NOMO-1 treated with DMSO at 0.1 percent for 48 hours (cell line): Measurements from ENCODE around the gene VKORC1L1.
"Not testable (repeated sequence)": the region's sequence is repeated elsewhere in the genome, so short reads cannot be mapped to it uniquely, and the experiment has no call there.

ENCODE experiments used
- DNase-seq: peaks from one replicate; lab custom pipeline; 2025; ENCODE audit not compliant: unreplicated experiment; lab: John Stamatoyannopoulos, UW

Gene VKORC1L1

DNA sequence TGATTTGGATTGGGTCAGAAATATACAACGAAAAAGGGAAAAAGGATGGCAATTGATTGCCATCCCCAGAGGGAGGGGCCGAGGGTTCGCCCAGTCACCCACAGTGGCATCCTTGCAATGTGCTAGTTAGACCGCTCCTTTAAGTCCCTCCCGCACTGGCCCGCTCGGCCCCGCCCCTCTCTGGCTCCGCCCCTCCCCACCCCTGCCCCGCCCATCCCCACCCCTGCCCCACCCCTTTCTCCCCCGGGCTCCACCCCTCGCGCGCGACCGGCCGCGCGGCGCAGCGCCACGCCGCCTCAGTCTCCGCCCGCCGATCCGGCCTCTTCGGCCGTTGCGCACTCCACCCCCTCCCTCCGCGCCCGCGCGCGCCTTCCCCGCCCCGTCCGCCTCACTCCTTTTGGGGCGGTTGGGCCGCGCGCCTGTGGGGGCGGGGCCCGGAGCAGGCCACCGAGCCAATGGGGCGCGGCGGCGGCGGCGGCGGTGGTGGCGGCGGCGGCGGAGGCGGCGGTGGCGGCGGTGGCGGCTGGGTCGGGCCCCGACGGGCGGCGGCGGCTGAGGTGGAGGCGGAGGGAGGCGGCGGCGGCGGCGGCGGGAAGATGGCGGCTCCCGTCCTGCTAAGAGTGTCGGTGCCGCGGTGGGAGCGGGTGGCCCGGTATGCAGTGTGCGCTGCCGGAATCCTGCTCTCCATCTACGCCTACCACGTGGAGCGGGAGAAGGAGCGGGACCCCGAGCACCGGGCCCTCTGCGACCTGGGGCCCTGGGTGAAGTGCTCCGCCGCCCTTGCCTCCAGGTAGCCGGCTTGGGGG, at the start of gene VKORC1L1:
Gene VKORC1L1 (plus strand): TSS at position 299 of the 806 bp plus-strand sequence. CDS start 298 bp downstream, at position 597.
- peak; percentile 87 for DNase-seq

DNA sequence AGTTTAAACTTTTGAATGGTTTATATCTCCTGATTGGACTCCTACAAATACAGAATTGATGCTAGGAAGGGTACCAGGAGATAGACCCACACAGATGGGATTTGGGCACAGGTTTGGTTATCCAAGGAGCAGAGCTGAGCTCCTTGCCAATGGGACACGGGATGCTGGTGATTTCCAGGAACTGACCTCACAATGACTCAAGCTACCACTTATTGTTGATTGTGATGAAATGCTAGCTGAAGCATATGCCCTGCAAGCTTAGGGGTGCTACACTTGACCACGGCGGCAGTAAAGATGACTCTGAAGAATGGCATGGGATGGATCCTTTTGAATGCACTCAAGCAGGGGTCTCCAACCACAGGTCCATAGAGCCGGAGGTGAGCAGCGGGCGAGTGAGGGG, 45.5 kb upstream of the VKORC1L1 start:
- DNase-seq: no peak

DNA sequence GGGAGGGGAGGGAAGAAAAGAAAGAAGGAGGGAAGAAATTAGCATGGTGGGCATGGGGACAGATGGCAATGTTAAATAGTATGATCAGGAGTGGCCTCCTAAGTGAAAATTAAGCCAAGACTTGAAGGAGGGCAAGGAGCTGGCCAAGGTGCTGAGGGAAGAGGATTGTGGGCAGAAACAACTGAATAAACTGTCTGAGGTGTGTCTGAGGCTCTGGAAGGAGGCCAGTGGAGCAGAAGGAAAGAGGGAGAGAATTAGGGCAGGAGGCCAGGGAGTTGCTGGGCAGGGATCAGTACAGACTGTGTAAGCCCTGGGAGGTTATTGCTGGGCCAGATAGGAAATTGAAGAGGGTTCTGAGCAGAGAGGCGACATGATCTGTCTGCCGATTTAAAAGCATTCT, 40.6 kb upstream of the VKORC1L1 start:
- DNase-seq: no peak

DNA sequence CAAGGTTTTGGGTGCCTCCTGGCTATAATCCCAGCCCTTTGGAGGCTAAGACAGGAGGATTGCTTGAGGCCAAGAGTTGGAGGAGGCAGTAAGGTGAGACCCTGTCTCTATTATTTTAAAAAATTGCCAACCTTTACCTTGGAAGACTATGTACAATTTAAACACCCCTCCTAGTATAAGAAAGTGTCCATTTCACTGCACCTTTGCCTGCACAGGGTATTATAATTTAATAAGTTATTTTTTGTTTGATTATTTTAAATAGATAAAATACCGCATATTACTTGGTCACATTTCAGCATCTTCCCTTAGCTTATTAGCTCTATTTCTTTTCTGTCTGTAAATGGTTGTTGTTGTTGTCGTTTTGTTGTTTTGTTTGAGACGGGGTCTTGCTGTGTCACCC, 36.2 kb upstream of the VKORC1L1 start:
- DNase-seq: not testable (repeated sequence)

DNA sequence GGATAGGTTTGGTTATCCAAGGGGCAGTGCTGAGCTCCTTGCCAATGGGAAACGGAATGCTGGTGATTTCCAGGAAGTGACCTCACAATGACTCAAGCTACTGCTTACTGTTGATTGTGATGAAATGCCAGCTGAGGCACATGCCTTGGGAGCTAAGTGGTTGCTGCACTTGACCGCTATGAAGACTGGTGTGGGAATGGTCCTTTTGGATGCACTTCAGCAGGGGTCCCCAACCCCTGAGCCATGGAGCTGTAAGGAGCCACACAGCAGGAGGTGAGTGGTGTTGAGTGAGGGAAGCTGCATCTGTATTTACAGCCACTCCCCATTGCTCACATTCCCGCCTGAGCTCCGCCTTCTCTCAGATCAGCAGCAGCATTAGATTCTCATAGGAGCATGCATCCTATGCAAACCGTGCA, 35.3 kb upstream of the VKORC1L1 start:
- not testable (repeated sequence) for DNase-seq

DNA sequence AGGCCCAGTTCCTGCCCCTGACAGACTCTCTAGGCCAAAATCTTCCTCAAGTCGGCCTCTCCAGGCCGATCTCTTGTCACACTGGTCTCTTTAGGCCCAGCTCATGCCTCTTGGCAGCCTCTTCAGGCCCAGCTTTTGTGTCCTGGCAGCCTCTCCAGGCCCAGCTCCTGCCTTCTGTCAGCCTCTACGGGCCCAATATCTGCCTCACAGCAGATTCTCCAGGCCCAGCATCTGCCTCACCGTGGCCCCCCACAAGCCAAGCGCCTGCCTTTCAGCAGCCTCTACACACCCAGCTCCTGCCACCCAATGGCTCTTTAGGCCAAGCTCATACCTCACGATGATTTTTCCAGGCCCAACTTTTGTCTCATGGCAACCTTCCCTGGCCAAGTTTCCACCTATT, 33.0 kb upstream of the VKORC1L1 start:
- DNase-seq: no peak

DNA sequence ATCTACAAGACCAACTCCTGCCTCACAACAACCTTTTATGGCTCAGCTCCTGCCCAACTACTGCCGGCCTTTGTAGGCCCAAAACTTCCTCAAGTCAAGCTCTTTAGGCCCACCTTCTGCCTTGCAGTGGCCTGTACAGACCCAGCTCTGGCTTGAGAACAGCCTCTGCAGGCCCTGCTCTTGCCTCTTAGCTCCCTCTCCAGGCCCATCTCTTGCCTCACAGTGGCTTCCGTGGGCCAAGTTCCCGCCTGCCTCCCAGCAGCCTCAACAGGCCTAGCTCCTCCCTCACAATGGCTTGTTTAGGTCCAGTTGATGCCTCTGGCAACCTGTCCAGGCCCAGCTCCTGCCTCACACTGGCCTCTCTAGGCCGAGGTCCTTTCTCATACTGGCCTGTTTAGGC, 32.4 kb upstream of the VKORC1L1 start:
- no peak for DNase-seq

DNA sequence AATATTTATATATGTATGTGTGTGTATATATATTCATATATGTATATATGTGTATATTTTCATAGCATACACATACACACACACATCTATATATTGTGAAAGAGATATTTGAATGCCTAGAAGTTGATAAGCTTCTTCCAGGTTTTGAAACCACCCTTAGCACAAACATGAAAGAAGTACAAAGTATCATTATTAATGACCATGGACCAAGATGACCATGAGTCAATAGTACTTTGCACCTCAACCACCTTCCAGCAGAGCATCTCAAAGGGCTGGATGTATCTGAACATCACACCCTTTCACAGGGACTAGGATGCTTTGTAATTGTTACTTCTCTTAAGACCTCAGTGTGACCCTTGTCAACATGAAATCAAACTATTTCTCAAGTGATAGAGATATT, 29.3 kb upstream of the VKORC1L1 start:
- DNase-seq: not testable (repeated sequence)

DNA sequence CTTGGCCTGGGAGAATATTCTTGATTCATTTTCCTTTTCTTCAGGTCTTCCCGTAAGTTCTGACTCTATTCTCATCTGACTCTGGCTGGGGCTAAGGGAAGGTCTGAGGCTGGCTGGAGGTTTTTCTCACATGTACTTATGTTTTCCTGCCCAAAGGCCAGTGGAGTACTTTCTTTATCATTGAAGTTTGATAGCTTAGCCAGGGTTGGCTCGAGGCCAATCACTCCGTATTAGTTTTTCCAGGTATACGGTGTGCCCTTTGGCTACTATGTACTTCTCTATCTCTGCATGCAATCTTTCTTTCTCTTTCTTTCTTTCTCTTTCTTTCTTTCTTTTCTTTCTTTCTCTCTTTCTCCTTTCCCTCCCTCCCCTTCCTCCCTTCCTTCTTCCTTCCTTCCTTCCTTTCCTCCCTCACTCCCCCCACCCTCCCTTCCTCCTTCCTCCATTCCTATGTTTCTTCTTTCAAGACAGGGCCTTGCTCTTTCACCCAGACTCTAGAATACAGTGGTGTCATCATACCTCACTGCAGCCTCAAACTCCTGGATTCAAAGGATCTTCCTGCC, 26.8 kb upstream of the VKORC1L1 start:
- DNase-seq: no peak

DNA sequence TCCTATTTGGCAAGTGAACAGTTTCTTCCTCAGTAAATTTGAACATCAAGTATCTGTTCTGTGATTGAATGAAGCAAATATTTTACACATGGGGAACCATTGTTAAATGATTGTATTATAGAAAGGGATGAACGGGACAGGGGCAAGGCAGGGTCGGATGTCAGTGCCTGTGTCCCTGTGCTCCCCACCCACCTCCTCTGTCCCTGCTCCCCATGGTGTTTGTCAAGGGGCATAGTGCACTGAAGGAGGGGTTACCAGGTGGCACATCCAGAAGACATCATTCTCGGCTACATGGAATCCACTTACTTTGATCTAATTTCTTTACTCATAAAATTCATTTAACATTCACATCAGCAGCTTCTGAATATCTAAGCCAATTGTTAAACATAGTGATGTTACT, 19.4 kb upstream of the VKORC1L1 start:
- not testable (repeated sequence) for DNase-seq

DNA sequence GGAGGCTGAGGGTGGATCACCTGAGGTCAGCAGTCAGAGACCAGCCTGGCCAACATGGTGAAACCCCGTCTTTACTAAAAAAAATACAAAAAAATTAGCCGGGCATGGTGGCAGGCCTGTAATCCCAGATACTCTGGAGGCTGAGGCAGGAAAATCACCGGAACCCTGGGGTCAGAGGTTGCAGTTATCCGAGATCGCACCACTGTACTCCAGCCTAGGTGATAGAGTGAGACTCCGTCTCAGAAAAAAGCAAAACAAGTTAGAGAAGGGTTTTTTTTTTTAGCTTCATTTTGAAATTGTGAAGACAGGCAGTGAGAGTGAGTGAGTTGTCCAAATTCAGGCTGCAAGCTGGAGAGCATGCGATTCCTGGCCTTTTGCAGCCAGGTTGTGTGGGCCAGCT, 19.0 kb upstream of the VKORC1L1 start:
- DNase-seq: not testable (repeated sequence)

DNA sequence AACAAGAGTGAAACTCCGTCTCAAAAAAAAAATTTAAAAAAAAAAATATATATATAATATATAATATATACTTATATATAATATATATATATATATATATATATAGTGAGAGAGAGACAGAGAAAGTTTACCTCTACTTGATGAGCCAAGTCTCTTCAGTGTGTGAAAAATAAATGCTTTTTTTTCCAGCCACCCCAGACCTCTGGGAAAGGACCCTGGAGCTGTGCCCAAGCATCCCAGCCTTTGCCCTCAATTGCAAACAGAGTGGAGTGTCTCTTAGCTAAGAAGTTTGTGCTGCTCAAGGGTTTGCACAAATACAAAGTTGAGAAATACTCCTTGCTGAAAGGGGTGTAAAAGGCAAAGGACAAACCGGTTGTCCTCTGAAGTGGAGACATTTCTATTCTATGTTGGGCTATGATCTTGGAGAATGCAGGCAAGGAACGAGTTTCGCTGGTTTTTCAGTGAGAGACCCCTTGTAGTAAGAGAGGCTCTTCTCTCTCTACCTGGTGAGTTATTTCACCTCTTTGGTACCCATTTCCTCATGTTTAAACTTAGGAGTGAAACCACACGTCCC, 15.5 kb upstream of the VKORC1L1 start:
- not testable (repeated sequence) for DNase-seq

DNA sequence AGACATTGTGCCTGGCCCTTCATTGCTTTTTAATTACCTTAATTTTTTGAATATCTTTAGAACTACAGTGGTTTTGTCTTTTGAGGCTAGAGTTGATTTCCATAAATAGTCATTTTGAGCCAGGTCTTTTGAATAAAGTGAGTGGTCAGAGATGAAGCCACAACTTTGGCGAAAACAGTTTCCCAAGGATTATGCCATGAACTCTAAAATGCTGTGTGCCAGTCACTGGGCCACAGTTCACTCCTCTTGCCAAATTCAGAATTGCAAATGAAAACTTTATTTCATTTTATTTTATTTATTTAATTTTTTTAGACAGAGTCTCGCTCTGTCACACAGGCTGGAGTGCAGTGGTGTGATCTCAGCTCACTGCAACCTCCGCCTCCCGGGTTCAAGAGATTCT, 14.2 kb upstream of the VKORC1L1 start:
- not testable (repeated sequence) for DNase-seq

DNA sequence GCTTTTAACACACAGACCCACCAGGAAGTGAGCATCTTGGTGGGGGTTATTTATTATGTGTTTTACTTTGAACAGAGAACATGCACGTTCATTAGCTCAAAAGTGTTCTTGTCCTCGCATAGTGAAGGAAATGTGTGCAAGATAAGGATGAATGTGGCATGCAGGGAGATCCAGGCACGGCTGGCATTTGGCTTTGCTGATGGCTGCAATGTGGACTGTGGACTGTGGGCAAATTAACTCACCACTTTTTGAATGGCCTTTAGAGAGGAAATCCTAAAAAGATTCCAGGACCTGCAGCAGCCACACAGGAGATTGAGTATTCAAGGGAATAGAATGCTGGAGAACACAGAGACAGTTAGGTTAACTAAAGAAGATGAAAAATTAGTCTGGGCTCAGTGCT, 6.6 kb upstream of the VKORC1L1 start:
- not testable (repeated sequence) for DNase-seq

DNA sequence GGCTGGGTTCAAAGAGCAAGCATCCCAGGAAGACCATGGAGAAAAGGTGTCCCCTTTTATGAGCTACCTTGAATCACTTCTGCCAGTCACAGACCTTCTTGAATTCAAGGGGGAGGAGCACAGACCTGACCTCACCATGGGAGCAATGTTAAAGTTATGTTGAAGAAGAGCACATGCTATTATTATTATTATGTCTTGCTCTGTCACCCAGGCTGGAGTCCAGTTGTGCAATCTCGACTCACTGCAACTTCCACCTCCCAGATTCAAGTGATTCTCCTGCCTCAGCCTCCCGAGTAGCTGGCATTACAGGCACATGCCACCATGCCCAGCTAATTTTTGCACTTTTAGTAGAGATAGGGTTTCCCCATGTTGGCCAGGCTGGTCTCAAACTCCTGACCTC, 5.2 kb upstream of the VKORC1L1 start:
- not testable (repeated sequence) for DNase-seq

DNA sequence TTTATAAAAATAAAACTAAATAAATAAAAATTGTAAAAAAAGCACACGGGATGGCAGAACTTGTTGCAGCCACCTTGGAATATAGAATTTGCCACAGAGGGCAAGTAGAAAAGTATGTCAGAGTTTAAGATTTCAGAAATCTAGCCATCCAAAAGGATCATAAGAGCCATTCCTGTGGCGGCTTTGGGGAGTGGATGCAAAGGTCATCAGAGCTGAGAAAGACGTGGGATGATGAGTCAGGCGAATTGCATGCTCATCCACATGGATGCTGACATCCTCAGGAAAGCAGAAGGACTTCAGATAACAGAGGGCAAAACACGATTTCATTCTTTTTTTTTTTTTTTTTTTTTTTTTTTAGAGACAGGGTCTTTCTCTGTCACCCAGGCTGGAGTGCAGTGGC, 3.6 kb upstream of the VKORC1L1 start:
- DNase-seq: not testable (repeated sequence)

DNA sequence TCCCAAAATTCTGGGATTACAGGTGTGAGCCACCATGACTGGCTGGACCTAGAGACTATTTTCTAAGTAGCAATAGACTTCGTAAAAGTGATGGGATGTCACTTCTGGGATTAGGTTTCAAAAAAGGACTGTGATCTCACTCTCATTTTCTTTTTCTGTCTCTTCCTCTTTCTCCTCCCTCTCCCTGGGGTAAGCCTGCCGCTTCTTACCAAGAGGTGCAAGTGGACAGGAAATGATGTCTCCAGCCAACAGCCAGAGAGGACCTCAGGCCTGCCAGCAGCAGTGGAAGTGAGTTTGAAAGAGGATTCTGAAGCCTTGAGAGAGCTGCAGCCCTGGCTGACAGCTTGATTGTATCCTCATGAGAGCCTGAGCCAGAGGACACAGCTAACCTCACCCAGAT, 1.4 kb upstream of the VKORC1L1 start:
- peak; percentile 78 for DNase-seq

DNA sequence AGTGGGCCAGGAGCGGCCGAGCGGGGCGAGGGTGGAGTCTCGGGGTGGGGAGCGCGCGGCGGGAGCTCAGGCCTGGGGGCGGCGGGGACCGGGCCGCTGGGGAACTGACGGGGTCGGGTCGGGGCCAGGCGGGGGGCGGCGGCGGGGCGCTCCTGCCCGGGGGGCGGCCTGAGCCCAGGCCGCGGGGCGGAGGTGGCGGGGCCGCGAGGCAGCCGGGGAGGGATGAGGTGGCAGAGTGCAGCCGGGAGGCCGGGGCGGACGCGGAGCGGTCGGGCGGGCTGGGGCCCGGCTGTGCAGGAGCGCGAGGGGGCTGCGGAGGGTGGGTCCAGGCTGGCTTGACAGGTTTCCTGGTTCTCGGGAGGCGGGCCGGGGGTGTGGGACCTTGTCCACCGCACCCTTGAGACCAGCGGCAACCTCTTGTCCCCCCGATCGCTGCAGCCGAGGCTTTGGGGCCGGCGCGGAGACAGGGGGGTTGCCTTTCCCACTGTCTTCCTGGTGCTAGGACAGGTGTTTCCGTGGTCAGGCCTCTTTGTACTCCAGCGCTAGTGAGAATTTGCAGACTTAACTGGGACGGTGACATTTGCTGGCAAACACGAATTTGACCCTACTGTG, 814 bp downstream of the VKORC1L1 start:
- DNase-seq: not testable (repeated sequence)

DNA sequence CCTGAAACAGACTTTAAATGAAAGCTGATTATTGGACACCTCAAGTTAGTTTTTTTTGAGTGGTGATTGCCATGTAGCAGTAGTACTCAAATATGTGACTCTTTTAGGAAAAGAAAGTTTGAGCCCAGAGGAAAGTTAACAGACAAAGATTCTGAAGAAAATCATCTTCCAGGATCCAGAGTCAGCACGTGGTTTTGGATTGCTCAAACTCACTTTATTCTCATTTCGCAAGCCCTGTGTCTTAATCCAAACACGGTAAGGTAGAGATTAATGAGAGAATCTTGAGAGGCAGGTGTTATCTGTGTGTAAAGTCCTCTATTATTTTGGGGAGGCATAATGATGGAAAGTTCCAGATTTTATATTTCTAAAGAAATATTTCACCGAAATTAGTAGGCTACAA, 2.8 kb downstream of the VKORC1L1 start:
- DNase-seq: not testable (repeated sequence)

DNA sequence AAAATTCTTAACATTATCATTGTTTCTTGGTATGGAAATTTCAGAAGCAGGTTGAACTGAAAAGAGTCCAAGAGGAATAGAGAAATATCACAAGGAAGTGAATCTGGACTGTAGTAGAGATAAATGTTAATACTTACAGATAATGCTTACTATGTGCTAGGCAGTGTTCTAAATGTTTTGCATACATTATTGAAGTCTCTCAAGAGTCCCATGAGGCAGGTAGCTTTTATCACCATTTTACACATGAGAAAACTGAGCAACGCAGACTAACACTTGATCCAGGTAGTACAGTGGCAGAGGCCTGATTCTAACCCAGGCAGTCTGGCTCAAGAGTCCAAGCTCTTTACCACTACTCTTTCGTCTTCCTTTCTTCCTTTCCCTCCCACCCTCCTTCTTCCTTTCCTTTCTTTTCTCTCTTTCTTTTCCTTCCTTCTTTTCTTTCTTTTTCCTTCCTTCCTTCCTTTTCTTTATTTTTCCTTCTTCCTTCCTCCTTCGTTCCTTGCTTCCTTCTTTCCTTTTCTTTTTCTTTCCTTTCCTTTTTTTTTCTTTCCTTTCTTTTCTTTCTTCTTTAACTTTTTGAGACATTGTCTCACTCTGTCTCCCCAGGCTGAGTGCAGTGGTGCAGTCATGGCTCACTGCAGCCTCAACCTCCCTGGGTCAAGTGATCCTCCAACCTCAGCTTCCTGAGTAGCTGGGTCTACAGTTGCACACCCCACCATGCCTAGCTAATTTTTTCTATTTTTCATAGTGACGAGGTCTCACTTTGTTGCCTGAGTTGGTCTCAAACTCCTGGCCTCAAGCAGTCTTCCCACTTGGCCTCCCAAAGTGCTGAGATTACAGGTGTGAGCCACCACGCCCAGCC, 6.6 kb downstream of the VKORC1L1 start:
- not testable (repeated sequence) for DNase-seq

DNA sequence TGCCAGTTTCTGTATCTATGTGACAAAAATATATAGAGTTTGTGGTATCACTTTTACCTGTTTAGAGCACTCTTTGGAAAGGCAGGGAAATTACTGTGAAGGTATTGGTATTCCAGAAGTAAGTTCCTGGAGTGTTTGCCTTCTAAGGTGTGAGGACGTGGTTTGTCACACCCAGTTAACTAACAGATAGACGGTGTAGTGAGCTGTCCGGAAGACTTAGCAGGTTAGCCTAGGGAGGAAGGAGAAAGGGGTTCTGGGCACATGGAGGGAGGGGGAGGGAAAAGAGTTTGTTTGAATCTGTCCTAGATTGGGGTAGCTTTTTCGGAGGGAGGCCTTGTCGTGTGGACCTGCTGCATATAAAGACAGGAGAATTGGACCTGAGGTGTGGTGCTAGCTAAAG, 7.4 kb downstream of the VKORC1L1 start:
- not testable (repeated sequence) for DNase-seq
